ENCODE measurements around the gene PLK5.

DNA sequence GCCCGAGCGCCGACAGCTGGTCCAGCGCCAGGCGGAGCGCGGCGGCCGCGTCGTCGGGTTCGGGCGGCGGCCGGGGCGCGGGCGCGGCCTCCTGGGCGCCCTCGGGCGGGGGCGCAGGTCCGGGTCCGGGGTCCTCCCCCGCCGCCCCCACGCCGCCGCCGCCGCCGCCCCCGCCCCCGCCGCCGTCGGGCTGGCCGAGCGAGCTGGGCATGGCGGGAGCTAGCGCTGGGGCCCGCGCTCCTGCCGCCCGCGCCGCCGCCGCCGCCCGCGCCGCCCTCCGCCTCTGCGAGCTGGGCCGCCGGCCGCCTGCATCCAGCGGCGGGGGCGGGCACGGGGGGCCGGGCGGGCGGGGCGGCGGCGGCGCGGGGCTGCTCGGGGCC is 44.0 kb downstream of the PLK5 start:
- TF ChIP-seq, protein P1, sequence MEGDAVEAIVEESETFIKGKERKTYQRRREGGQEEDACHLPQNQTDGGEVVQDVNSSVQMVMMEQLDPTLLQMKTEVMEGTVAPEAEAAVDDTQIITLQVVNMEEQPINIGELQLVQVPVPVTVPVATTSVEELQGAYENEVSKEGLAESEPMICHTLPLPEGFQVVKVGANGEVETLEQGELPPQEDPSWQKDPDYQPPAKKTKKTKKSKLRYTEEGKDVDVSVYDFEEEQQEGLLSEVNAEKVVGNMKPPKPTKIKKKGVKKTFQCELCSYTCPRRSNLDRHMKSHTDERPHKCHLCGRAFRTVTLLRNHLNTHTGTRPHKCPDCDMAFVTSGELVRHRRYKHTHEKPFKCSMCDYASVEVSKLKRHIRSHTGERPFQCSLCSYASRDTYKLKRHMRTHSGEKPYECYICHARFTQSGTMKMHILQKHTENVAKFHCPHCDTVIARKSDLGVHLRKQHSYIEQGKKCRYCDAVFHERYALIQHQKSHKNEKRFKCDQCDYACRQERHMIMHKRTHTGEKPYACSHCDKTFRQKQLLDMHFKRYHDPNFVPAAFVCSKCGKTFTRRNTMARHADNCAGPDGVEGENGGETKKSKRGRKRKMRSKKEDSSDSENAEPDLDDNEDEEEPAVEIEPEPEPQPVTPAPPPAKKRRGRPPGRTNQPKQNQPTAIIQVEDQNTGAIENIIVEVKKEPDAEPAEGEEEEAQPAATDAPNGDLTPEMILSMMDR (IDR thresholded peaks at IDR 0.05) = no peak
- no peak for TF ChIP-seq TAF1 (IDR thresholded peaks at IDR 0.05; ENCODE audit: borderline replicate concordance, low read depth, low read length)
- TF ChIP-seq ELF1 (IDR thresholded peaks at IDR 0.05) = no peak
- TF ChIP-seq RFX5 (IDR thresholded peaks at IDR 0.05; ENCODE audit: low read length) = no peak
- TF ChIP-seq NFIC (IDR thresholded peaks at IDR 0.05; ENCODE audit: borderline replicate concordance) = no peak
- TF ChIP-seq MEF2A (IDR thresholded peaks at IDR 0.05; ENCODE audit: borderline replicate concordance, low read depth) = no peak
- TF ChIP-seq, protein P2, sequence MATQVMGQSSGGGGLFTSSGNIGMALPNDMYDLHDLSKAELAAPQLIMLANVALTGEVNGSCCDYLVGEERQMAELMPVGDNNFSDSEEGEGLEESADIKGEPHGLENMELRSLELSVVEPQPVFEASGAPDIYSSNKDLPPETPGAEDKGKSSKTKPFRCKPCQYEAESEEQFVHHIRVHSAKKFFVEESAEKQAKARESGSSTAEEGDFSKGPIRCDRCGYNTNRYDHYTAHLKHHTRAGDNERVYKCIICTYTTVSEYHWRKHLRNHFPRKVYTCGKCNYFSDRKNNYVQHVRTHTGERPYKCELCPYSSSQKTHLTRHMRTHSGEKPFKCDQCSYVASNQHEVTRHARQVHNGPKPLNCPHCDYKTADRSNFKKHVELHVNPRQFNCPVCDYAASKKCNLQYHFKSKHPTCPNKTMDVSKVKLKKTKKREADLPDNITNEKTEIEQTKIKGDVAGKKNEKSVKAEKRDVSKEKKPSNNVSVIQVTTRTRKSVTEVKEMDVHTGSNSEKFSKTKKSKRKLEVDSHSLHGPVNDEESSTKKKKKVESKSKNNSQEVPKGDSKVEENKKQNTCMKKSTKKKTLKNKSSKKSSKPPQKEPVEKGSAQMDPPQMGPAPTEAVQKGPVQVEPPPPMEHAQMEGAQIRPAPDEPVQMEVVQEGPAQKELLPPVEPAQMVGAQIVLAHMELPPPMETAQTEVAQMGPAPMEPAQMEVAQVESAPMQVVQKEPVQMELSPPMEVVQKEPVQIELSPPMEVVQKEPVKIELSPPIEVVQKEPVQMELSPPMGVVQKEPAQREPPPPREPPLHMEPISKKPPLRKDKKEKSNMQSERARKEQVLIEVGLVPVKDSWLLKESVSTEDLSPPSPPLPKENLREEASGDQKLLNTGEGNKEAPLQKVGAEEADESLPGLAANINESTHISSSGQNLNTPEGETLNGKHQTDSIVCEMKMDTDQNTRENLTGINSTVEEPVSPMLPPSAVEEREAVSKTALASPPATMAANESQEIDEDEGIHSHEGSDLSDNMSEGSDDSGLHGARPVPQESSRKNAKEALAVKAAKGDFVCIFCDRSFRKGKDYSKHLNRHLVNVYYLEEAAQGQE (IDR thresholded peaks at IDR 0.05; ENCODE audit: low read depth, low read length) = no peak
- TF ChIP-seq GATA2 (CRISPR knock-in tag; IDR thresholded peaks at IDR 0.05) = no peak
- no peak for TF ChIP-seq SMC3 (IDR thresholded peaks at IDR 0.05; ENCODE audit: low read depth, low read length)
- TF ChIP-seq RAD21 (IDR thresholded peaks at IDR 0.05; ENCODE audit: low read length) = no peak
- TF ChIP-seq FOXJ3 (CRISPR knock-in tag; IDR thresholded peaks at IDR 0.05) = no peak
- TF ChIP-seq FOSL2 (IDR thresholded peaks at IDR 0.05; ENCODE audit: borderline replicate concordance, low read depth) = no peak
- TF ChIP-seq, protein P3, sequence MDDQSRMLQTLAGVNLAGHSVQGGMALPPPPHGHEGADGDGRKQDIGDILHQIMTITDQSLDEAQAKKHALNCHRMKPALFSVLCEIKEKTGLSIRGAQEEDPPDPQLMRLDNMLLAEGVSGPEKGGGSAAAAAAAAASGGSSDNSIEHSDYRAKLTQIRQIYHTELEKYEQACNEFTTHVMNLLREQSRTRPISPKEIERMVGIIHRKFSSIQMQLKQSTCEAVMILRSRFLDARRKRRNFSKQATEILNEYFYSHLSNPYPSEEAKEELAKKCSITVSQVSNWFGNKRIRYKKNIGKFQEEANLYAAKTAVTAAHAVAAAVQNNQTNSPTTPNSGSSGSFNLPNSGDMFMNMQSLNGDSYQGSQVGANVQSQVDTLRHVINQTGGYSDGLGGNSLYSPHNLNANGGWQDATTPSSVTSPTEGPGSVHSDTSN (IDR thresholded peaks at IDR 0.05) = no peak

Data from SK-N-SH (cell line).